Erythroblast (primary cell): ENCODE measurements around the gene ADAM17.
"Not testable (repeated sequence)": the region's sequence is repeated elsewhere in the genome, so short reads cannot be mapped to it uniquely, and the experiment has no call there.

Experiments
- DNase-seq, 2 experiments: peaks; one replicate each; lab custom pipeline; 2025; lab: John Stamatoyannopoulos, UW
- GATA1 ChIP-seq: IDR thresholded peaks from 2 replicates; pipeline ENCODE4 v1.6.1; 2011; ENCODE audit warnings: low read depth, mild to moderate bottlenecking, control low read depth, low read length, moderate library complexity
- POLR2A ChIP-seq: IDR thresholded peaks from 2 replicates; pipeline ENCODE4 v1.6.1; 2011; ENCODE audit warnings: mild to moderate bottlenecking, low read length

ADAM17 gene

GRCh38 chr2:9555297-9556120, at the start of gene ADAM17:
Gene ADAM17, minus strand, starts transcription at chr2:9555830. Its CDS starts 225 bp downstream, at chr2:9555605.
- DNase-seq = peak; percentile 96 to 97
- peak; percentile 94 for TF ChIP-seq POLR2A
- TF ChIP-seq GATA1 = no peak

- TF ChIP-seq GATA1 (no peak), POLR2A (no peak)
- no peak for DNase-seq
Observed at GRCh38 chr2:9602412-9602811, 46.8 kb upstream of the ADAM17 start.

- TF ChIP-seq GATA1 (no peak), POLR2A (no peak)
- DNase-seq = no peak
Observed at GRCh38 chr2:9601397-9601796, 45.8 kb upstream of the ADAM17 start.

- TF ChIP-seq GATA1 (no peak), POLR2A (no peak)
- no peak for DNase-seq
Observed at GRCh38 chr2:9599430-9599829, 43.8 kb upstream of the ADAM17 start.

- TF ChIP-seq GATA1 = no peak
- no peak for TF ChIP-seq POLR2A
- DNase-seq = no peak
Observed at GRCh38 chr2:9596621-9597311, 41.1 kb upstream of the ADAM17 start.

- no peak for DNase-seq
- TF ChIP-seq GATA1 = no peak
- TF ChIP-seq POLR2A = no peak
Observed at GRCh38 chr2:9595746-9596145, 40.1 kb upstream of the ADAM17 start.

- not testable (repeated sequence) for DNase-seq
Observed at GRCh38 chr2:9595256-9595655, 39.6 kb upstream of the ADAM17 start.

- TF ChIP-seq GATA1 = no peak
- TF ChIP-seq POLR2A = no peak
- no peak for DNase-seq
Observed at GRCh38 chr2:9594366-9595054, 38.9 kb upstream of the ADAM17 start.

- TF ChIP-seq POLR2A = no peak
- no peak for TF ChIP-seq GATA1
- peak; percentile 38 to 60 for DNase-seq
Observed at GRCh38 chr2:9593925-9594324, 38.3 kb upstream of the ADAM17 start.

- DNase-seq = no peak
- no peak for TF ChIP-seq GATA1
- no peak for TF ChIP-seq POLR2A
Observed at GRCh38 chr2:9592699-9593098, 37.1 kb upstream of the ADAM17 start.

- no peak for DNase-seq
- no peak for TF ChIP-seq POLR2A
- no peak for TF ChIP-seq GATA1
Observed at GRCh38 chr2:9590641-9591040, 35.0 kb upstream of the ADAM17 start.

GRCh38 chr2:9586465-9586864, 30.8 kb upstream of the ADAM17 start:
- TF ChIP-seq GATA1 (no peak), POLR2A (no peak)

GRCh38 chr2:9585486-9585885, 29.9 kb upstream of the ADAM17 start:
- no peak for TF ChIP-seq GATA1
- TF ChIP-seq POLR2A = no peak
- no peak for DNase-seq

More at GRCh38 chr2:9586465-9586864, 30.8 kb upstream of the ADAM17 start:
- DNase-seq = no peak

- not testable (repeated sequence) for DNase-seq
Observed at GRCh38 chr2:9584902-9585301, 29.3 kb upstream of the ADAM17 start.
